ENCODE data around the gene AKR7A2.

- no peak for TF ChIP-seq POLR2A (IDR thresholded peaks at IDR 0.05)
- no peak for TF ChIP-seq CTCF (IDR thresholded peaks at IDR 0.05)
These were observed 26.4 kb upstream of the AKR7A2 start for GRCh38 chr1:19338323-19338762.

All from tibial nerve (tissue), 3 donors.